Transverse colon (tissue), 4 donors: ENCODE results near the gene TM9SF3. TPM values are rescaled to one million over a fixed set of nuclear protein-coding genes. Genes with fewer than 3 reads are reported as not detected.

Experiments
- DNase-seq: peaks from one replicate; pipeline ENCODE4 v3.0.0-alpha.2; 2019
- H3K27ac ChIP-seq, 4 donors: fragments of 200-600 bp; sonication (generic); 2 replicates each; pipeline ENCODE4 v1.5.1; 2016 to 2018; ENCODE audit warnings: inconsistent platforms in 4 of 4
- H3K27me3 ChIP-seq: fragments of 200-600 bp; sonication (generic); 2 replicates; pipeline ENCODE4 v1.5.1; 2017; ENCODE audit warnings: inconsistent platforms
- H3K36me3 ChIP-seq, 4 donors: fragments of 200-600 bp; sonication (generic); 2 replicates each; pipeline ENCODE4 v1.5.1; 2017 to 2019; ENCODE audit warnings: inconsistent platforms in 4 of 4
- H3K4me1 ChIP-seq, 4 donors: fragments of 200-600 bp; sonication (generic); 2 replicates each; pipeline ENCODE4 v1.5.1; 2017 to 2020; ENCODE audit warnings: inconsistent platforms in 4 of 4
- H3K4me3 ChIP-seq, 4 donors: fragments of 200-600 bp; sonication (generic); 1 replicate in 1 of 4; 2 replicates in 3 of 4; pipeline versions ENCODE4 v1.5.1 to v1.6.1; 2017 to 2019; ENCODE audit warnings: inconsistent platforms in 4 of 4
- H3K9me3 ChIP-seq, 2 donors: fragments of 200-600 bp; sonication (generic); 2 replicates each; pipeline ENCODE4 v1.5.1; 2017 to 2019; ENCODE audit warnings: inconsistent platforms in 2 of 2
- CTCF ChIP-seq, 5 experiments: fragments of 200-600 bp in 3 of 5; fragments of 450-650 bp in 2 of 5; sonication (generic) in 3 of 5; IDR thresholded peaks; 1 replicate in 2 of 5; 2 replicates in 3 of 5; pipeline ENCODE4 v1.5.1; 2016 to 2017; ENCODE audit warnings: antibody characterized with exemption in 5 of 5, inconsistent platforms in 3 of 5, mild to moderate bottlenecking in 2 of 5, moderate library complexity in 1 of 5
- EP300 ChIP-seq: sonication (generic); formaldehyde crosslinking; IDR thresholded peaks from one replicate; pipeline ENCODE4 v1.6.1; 2017; ENCODE audit warnings: antibody characterized with exemption, low read depth
- POLR2A ChIP-seq: fragments of 450-650 bp; IDR thresholded peaks from one replicate; pipeline ENCODE4 v1.6.1; 2016; ENCODE audit warnings: antibody characterized with exemption, mild to moderate bottlenecking, moderate library complexity
- POLR2AphosphoS5 ChIP-seq, 3 donors: sonication (generic); formaldehyde crosslinking; IDR thresholded peaks; one replicate each; pipeline ENCODE4 v1.6.1; 2016; ENCODE audit warnings: antibody characterized with exemption in 3 of 3
- WGBS, 2 donors: methylation state at CpG; one replicate each; pipeline ENCODE4 v1.1.5; 2018; ENCODE audit warnings: low coverage in 1 of 2; 5-methylcytosine and 5-hydroxymethylcytosine counted together
- in situ Hi-C, 4 donors: fragments of 200-750 bp; cut with MboI; loops; one replicate each; pipeline versions ENCODE4 v1.15.0 to v1.15.1; 2017; ENCODE audit warnings: low sequenced_read_pairs in 3 of 4, low pct_ligation_motif_present in 1 of 4, low pct_unique_long_range_greater_than_20kb in 1 of 4
- intact Hi-C: fragments of 100-400 bp; cut with DNase I; formaldehyde crosslinking; loops from one replicate; pipeline ENCODE4 v1.15.1; 2023; ENCODE audit warnings: low total_unique reads
- total RNA-seq, 4 donors: library from RNA; depleted of rRNA; stranded (reverse); fragments of >200 nt; gene quantifications; one replicate each; pipeline ENCODE4 v1.1.0, GENCODE V29; 2016

Gene TM9SF3
- total RNA-seq, 4 donors from 2014 or later, result 34.4 to 133 (median 77.3) TPM

- TF ChIP-seq POLR2AphosphoS5 (IDR thresholded peaks at IDR 0.05), result no peak
- TF ChIP-seq POLR2A, result no peak
- no peak for TF ChIP-seq CTCF (IDR thresholded peaks at IDR 0.05)
- no peak for TF ChIP-seq EP300
- peaks cover 19% of the 10 kb centered on the region for H3K27me3 ChIP-seq
- in situ Hi-C loops (loop anchor here in 1 of 4 donors (25.0 kb wide), 1 partner anchor 126 kb away; no protein-coding TSS in a partner anchor), intact Hi-C loops (loop anchor here (5.0 kb wide), 1 partner anchor 116 kb away; no protein-coding TSS in a partner anchor)
- H3K4me3 ChIP-seq, result peak overlapping the region; percentile 35 to 56 (median 45)
- no peak for DNase-seq
- no peaks in the 10 kb centered on the region for H3K36me3 ChIP-seq
- peaks cover 19 to 25% (median 24%) of the 10 kb centered on the region in 4 donors for H3K4me1 ChIP-seq
- H3K9me3 ChIP-seq, result no peaks in the 10 kb centered on the region
- H3K27ac ChIP-seq, result peak overlapping the region in 3 of 4 donors; percentile 41 to 71 (median 68)
- WGBS, 2 donors, result 2% methylated on average over 21 of the region's 31 CpGs; no CpG with 5 or more reads in 1 of the 2 donors
Measured at GRCh38 chr10:96513305-96513697, 73.5 kb downstream of the TM9SF3 start.

- DNase-seq, result peak; percentile 27
- H3K27ac ChIP-seq, result peak overlapping the region in 1 of 4 donors; percentile 71
- H3K4me1 ChIP-seq, result peaks cover 19 to 25% (median 24%) of the 10 kb centered on the region in 4 donors
- peak overlapping the region; percentile 35 to 56 (median 45) for H3K4me3 ChIP-seq
- peaks cover 19% of the 10 kb centered on the region for H3K27me3 ChIP-seq
- TF ChIP-seq POLR2A, result no peak
- no peak for TF ChIP-seq CTCF (IDR thresholded peaks at IDR 0.05)
- TF ChIP-seq EP300, result no peak
- no peak for TF ChIP-seq POLR2AphosphoS5 (IDR thresholded peaks at IDR 0.05)
- no peaks in the 10 kb centered on the region for H3K9me3 ChIP-seq
- WGBS, 2 donors, result 1% methylated on average over 57 of the region's 65 CpGs; no CpG with 5 or more reads in 1 of the 2 donors
- H3K36me3 ChIP-seq, result no peaks in the 10 kb centered on the region
- in situ Hi-C loops (loop anchor here in 1 of 4 donors (25.0 kb wide), 1 partner anchor 125 kb away; no protein-coding TSS in a partner anchor), intact Hi-C loops (loop anchor here (5.0 kb wide), 1 partner anchor 115 kb away; no protein-coding TSS in a partner anchor)
Measured at GRCh38 chr10:96512524-96513304, 74.1 kb downstream of the TM9SF3 start.

DNA sequence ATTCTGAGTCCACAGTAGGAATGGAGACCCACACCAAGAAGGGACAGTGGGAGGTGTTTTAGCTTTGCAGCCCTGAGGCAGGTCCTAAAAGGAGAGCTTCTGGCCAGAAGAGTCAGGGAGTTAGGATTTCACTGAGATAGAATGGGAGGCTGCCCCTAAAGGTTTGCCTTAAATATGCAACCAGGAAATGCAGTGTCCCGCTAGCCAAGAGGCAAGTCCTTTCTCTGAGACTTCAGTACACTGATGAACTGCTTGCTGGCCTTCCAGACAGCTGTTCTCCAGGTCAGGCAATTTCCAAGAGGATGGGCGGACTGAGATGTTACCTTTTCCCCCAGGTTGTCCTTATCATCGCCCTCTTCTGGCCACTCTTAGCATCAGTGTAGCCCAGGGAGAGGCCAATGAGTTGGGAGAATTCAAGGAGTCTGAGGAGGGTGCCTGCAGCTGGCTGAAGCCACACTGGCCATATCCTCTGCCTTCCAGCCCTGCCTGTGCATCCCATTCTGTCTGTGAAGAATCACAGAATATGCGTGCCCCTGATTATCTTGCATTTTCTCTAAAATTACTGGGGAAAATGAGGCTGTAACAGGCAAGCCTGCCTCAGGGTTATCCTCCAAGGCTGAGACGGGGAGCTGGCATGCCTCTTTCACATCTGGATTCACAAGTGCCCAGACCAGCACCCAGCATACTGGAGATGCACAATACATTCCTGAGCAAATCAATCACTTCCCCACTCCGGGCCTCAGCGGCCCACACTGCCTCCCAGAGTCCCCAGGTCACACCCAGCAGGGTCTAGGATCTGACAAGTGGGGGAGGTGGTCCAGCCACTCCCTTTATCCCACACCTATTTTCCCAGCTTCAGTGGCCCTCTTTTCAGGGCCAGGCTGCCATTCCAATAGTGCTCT lies 75.5 kb downstream of the TM9SF3 start:
- Histone ChIP-seq H3K9me3 (no peaks in the 10 kb centered on the region), H3K27me3 (peaks cover 19% of the 10 kb centered on the region), H3K4me3 (no peak overlapping the region), H3K4me1 (peaks cover 19 to 25% (median 24%) of the 10 kb centered on the region in 4 donors), H3K36me3 (no peaks in the 10 kb centered on the region), H3K27ac (no peak overlapping the region)
- intact Hi-C loops, result loop anchor here (5.0 kb wide), 1 partner anchor 114 kb away; no protein-coding TSS in a partner anchor
- in situ Hi-C loops, result loop anchor here in 1 of 4 donors (25.0 kb wide), 1 partner anchor 124 kb away; no protein-coding TSS in a partner anchor
- TF ChIP-seq POLR2AphosphoS5 (IDR thresholded peaks at IDR 0.05), result no peak
- TF ChIP-seq CTCF (IDR thresholded peaks at IDR 0.05), result peak; percentile 41 to 56 (median 50)
- peak; percentile 49 for DNase-seq
- 70% methylated on average over 6 of the region's 7 CpGs; no CpG with 5 or more reads in 1 of the 2 donors for WGBS, 2 donors
